Measurements from ENCODE around the gene S1PR4.
"Not testable (repeated sequence)": the region's sequence is repeated elsewhere in the genome, so short reads cannot be mapped to it uniquely, and the experiment has no call there.

S1PR4 gene

GRCh38 chr19:3183721-3184641 is 5.4 kb downstream of the S1PR4 start:
- no peak for DNase-seq (ENCODE audit: low read depth)

- peak; percentile 71 for DNase-seq (ENCODE audit: low read depth)
These were observed 6.4 kb downstream of the S1PR4 start for GRCh38 chr19:3184847-3185460.

GRCh38 chr19:3185461-3186159 is 7.0 kb downstream of the S1PR4 start, which contains the start of gene NCLN:
NCLN (plus strand) TSS chr19:3185930; CDS start chr19:3186031, 101 bp downstream.
- peak; percentile 94 for DNase-seq (ENCODE audit: low read depth)

GRCh38 chr19:3186160-3186688 is 7.7 kb downstream of the S1PR4 start:
- DNase-seq (ENCODE audit: low read depth): no peak

- no peak for DNase-seq (ENCODE audit: low read depth)
These were observed 8.5 kb downstream of the S1PR4 start for GRCh38 chr19:3186891-3187661.

GRCh38 chr19:3187662-3188511 is 9.3 kb downstream of the S1PR4 start:
- no peak for DNase-seq (ENCODE audit: low read depth)

GRCh38 chr19:3188627-3189596 is 10.3 kb downstream of the S1PR4 start:
- no peak for DNase-seq (ENCODE audit: low read depth)

- no peak for DNase-seq (ENCODE audit: low read depth)
These were observed 11.3 kb downstream of the S1PR4 start for GRCh38 chr19:3189702-3190469.

- no peak for DNase-seq (ENCODE audit: low read depth)
These were observed 11.9 kb downstream of the S1PR4 start for GRCh38 chr19:3190470-3190770.

GRCh38 chr19:3190921-3191805 is 12.6 kb downstream of the S1PR4 start:
- no peak for DNase-seq (ENCODE audit: low read depth)

- not testable (repeated sequence) for DNase-seq (ENCODE audit: low read depth)
These were observed 13.2 kb downstream of the S1PR4 start for GRCh38 chr19:3191806-3192104.

GRCh38 chr19:3192228-3192635 is 13.7 kb downstream of the S1PR4 start:
- no peak for DNase-seq (ENCODE audit: low read depth)

GRCh38 chr19:3192684-3193083 is 14.1 kb downstream of the S1PR4 start:
- DNase-seq (ENCODE audit: low read depth): no peak

GRCh38 chr19:3193256-3194105 is 14.9 kb downstream of the S1PR4 start:
- DNase-seq (ENCODE audit: low read depth): no peak

- DNase-seq (ENCODE audit: low read depth): no peak
These were observed 15.8 kb downstream of the S1PR4 start for GRCh38 chr19:3194106-3195087.

All from iris pigment epithelial cell (primary cell).